GM19099 (cell line): ENCODE data around the gene C1S.

Experiments used
- POLR2A ChIP-seq: IDR thresholded peaks from 3 replicates; pipeline ENCODE4 v1.6.1; 2011; ENCODE audit warnings: low read depth; ENCODE audit not compliant: insufficient read length; ENCODE audit errors: extremely low read depth

Gene C1S

GRCh38 chr12:7108003-7108795, 47.7 kb downstream of the C1S start:
- TF ChIP-seq POLR2A = peak; percentile 96

- no peak for TF ChIP-seq POLR2A
Observed at GRCh38 chr12:7108796-7109571, 48.5 kb downstream of the C1S start, which contains the start of gene C1RL. Gene C1RL (minus strand): TSS chr12:7109214. CDS start chr12:7109180, 34 bp downstream.

GRCh38 chr12:7109572-7109920, 49.0 kb downstream of the C1S start:
- TF ChIP-seq POLR2A = no peak

DNA sequence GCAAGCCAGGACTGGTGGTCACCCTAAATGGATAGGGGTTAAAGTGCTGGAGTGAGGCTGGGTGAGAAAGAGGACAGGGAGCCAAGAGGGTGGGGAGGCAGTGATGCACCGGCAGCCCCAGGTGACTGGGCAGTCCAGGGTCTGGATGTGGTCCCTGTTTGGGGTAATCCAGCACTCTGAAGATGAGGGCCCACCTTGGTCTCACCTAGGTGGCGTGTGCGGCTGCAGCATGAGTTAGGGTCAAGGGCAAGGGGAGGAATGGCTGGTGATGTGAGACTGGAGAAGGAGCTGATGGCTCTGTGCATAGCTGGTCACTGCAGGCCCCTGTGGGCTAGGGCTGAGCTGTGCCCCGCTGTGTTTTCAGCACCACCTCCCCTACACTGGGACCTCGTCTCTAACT, 50.1 kb downstream of the C1S start:
- TF ChIP-seq POLR2A = no peak

- TF ChIP-seq POLR2A = no peak
Observed at GRCh38 chr12:7112041-7112440, 51.5 kb downstream of the C1S start.

DNA sequence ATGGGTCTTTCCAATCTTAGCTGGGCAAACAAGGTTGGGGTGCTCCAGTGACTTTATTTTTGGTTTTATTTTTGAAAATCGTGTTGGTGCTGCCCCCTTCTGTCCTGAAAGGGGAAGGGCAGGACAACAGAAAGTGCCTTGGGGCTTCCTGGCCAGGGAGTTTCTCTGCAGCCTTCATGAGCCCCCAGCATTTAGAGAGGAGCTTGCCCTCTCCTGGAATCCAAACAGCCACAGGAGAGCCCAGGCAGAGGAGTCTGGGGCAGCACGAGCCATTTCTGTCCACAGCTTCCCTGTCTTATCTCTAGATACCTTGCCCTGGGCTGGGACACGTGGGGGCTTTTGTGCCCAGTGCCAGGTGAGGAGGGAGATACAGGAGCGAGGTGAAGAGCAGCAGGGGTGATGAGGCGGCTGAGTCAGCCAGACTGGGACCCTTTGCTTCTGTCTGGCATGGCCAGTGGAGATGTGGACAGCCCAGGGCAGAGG, 52.9 kb downstream of the C1S start:
- no peak for TF ChIP-seq POLR2A

GRCh38 chr12:7114008-7114407, 53.5 kb downstream of the C1S start:
- no peak for TF ChIP-seq POLR2A

DNA sequence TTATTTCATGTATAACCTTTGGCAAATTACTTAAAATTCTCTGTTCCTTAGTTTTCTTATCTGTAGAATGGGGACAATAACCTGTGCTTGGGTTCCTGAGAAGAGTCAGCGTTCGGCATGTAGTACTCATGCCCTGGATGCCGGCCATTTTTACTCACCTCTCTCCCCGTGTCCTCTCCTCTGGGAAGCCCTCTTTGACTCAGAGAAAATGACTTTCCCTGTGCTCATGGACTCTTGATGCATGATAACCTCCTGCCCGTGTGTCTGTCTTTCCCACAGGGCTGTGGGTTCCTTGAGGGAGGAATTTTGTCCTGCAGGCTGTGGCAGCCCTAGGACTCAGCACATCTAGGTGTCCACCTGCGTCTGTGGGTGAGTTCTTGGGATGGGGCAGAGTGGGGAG, 54.3 kb downstream of the C1S start:
- TF ChIP-seq POLR2A = no peak

DNA sequence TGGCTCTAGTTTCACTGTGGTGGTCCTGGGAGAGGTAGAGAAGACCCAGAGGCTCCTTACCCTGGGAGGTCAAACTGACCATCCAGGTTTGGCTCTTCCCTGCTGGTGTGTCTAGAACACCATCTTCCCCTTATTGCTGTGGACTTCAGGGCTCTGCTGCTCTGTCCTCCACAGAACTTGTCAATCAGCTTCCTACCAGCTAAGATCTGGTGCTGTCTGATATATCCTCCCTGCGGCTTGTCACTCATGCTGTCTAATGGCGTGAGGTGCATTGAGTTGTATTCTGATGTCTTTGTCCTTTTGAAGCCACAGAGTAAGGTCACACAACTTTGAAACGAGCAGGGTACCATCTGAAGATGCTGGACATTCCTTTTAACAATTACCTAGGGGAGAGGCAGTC, 55.7 kb downstream of the C1S start:
- no peak for TF ChIP-seq POLR2A

DNA sequence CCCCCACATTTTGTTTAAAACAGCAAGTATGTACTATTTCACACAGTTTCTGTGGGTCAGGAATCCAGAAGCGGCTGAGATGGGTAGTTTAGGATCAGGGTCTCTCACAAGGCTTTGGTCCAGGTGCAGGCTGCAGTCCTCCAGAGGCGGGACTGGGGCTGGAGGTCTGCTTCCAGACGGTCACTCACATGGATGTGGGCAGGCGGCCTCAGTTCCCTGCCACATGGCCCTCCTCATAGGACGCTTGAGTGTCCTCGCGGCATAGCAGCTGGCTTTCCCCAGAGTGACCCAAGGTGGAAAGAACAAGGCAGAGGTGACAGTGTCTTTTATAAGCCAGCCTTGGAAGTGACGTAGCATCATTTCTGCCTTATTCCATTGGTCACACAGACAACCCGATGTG, 56.4 kb downstream of the C1S start:
- TF ChIP-seq POLR2A = no peak

DNA sequence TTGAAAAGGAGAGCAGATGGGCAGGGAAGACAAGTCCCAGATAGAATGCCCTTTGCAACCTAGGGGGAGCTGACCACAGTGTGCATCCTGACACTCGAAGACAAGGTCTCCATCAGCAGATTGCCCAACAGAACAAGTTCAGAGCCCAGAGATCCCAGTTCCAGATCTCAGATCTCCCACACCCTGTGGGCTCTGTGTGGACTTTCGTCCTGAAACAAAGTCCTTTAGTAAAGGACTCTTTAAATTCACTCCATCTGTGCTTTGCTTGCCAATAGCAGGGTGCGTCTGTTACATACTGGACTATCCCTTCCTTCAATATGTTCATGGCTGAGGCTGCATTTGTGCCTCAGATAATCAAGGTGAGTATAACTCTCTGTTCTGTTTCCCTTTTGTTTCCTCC, 57.2 kb downstream of the C1S start:
- TF ChIP-seq POLR2A = no peak

DNA sequence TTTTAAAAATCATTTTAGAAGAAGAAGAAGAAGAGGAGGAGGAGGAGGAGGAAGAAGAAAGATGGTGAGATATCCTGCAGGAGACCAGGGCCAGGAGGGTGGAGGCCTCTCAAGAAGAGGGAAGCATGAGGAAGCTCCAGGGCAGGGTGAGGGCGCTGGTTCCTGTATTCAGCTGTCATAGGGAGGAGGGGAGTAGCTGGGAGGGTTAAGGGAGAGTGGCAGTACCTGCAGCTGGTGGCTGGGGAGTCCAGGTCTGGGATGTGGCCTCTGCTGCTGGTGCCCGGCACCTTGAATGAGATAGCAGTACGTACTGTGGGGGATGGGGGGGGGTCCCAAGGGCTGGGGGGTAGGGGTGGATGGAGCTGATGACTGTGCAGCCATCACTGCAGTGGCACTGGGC, 58.4 kb downstream of the C1S start:
- TF ChIP-seq POLR2A = no peak

- no peak for TF ChIP-seq POLR2A
Observed at GRCh38 chr12:7120166-7120565, 59.6 kb downstream of the C1S start.
